22Rv1 (cell line): ENCODE data around the gene DUS4L.

Experiments
- CTCF ChIP-seq: fragments of 450-650 bp; IDR thresholded peaks from 2 replicates; pipeline ENCODE4 v1.5.1; 2017; ENCODE audit warnings: mild to moderate bottlenecking
- ZFX ChIP-seq: fragments of 450-650 bp; IDR thresholded peaks from 2 replicates; pipeline ENCODE4 v1.6.1; 2017; ENCODE audit warnings: antibody characterized with exemption, borderline replicate concordance

DNA sequence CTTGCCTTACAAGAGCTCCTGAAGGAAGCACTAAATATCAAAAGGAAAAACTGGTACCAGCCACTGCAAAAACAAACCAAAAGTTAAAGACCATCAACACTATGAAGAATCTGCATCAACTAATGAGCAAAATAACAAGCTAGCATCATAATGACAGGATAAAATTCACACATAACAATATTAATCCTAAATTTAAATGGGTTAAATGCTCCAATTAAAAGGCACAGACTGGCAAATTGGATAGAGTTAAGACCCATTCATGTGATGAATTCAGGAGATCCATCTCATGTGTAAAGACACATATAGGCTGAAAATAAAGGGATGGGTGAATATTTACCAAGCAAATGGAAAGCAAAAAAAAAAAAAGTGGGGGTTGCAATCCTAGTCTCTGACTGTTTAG, 29.6 kb upstream of the DUS4L start:
- TF ChIP-seq CTCF (no peak), ZFX (no peak)
